CD4-positive, alpha-beta T cell treated with Interleukin-17A for 1 hour (primary cell): ENCODE data around the gene CCNQ.
A peak's percentile ranks its signal among the peaks of the same experiment; 100 is the strongest.

Experiments
- DNase-seq: peaks from one replicate; pipeline ENCODE4 v3.0.0-alpha.2; 2020

The CCNQ gene

DNA sequence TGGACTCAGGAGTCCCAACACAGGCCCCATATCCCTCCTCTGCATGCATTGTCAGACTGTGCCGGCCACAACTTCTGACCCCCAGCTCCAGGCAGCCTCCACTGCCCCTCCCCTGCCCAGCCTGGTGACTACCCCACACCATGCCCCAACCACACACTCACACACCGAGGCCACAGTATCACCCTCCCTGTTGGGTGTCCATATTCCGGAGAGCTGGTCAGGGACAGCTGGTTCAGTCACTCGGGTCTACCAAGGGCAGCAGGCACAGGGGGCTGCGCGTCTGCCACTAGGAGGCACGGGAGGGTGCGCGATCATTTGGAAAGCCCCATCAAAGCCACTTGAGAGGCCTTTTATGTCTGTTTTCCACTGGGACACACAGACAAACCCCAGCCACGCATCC is 26.3 kb downstream of the CCNQ start:
- DNase-seq: no peak

DNA sequence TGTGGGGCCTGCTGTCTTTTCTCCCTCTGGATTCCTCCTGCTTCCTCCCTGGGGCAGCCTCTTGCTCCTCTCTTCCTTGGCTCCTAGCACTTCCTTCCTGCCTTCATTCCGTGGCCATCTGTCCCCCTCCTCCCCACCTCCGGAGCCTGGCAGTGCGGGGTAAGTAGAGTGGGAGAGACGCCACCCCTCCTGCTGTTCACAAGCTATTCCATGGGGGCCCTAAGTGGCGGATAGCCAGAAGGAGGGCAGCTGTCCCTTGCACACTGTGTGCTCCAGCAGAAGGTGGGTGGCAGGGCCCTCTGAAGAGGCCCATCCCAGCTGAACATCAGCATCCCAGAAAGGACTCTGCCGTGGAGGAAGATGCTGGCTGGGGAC is 27.4 kb downstream of the CCNQ start:
- DNase-seq: no peak

DNA sequence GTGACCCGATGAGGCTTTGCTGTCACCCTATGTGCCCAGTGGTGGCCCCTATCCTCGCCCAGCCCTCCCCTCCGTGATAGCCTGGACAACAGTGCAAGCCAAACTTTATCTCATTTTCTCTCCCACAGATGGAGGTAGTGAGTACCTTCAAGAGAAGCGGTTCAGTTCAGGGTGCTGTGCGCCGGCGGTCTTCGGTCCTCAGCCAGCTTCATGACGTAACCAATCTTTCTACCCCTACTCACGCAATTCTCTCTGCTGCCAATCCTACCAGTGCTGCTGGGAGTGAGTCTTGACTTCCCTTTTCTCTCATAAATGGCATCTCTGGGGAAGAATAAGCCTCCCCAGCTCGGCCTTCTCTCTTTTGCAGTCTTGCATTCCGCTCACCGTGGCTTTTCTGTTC is 29.5 kb downstream of the CCNQ start:
- DNase-seq: no peak

DNA sequence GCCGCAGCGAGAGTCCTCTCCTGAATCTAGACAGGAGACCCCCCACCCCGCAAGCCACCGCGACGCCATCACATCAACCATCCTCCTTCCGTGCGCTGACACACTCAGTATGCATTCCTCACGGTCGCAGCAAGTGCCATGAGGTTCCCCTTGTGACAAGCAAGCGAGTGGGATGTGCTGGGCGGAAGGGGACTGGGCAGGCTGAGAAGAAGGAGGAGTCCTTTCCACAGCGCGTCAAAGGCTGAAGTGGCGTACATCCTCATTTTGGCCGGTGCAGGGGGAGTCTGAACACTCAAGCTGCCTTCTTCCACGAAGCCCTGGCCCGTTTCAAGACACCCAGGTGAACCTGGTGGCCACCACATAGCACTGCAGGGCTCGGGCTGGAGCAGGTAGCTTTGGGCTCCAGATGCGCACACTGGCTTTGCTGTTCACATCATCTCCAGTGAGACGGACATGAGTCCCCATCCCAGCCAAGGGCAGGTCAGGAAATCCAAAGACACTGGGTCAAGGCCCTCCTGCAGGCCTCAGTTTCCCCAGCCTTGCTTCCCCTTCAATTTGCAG is 30.4 kb downstream of the CCNQ start:
- no peak for DNase-seq

DNA sequence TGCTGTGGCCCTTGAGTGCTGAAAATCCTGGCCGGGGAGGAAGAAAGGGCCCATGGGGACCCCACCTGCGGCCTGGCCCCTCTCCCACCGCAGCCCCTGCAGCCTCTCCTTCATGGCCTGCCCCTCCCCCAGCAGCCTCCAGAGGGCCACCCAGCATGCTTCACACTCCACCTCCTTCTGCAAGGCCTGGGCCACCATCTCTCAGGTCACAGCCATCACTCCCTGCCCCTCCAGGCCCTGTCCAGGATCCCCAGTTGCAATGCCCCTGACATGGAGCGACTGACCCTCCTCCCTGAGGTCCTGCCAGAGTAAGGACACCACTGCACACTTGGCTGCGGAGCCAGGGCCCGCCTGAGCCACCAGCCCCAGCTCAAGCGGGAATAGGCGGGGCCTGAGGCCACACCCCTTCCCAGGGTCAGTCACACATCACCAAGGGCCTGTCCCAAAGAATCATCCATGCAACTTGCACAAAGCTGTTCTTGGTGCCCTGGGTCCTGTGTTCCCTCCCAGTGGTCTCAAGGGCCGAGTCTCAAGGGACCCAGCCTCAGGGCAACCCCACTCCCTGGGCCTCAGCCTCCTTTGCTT is 32.9 kb downstream of the CCNQ start:
- DNase-seq: no peak

DNA sequence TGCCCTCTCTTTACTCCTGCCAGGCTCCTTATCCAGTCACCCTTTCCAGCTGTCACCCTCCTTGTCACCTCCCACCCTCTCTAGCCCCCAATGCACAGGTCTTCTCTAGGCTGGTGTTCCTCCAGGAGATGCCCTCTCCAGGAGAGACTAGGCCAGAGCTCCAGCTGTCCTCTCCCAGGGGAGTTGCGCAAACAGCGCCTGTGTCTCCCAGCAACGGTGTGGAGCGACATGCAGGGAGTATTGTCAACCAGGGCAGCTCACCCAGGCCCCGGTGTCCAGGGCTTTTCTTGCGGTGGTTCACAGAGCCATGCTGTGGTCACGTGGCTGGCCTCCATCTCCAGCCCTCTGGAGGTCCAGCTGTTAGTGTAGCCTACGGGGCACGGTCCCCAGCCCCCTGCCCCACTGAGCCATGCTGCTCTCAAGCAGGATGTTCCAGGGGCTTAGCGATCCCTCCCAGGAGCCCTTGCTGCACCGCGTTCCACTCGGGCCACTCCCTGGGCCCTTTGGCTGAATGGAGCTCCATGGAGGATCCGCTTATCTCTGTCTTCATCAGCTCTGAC is 34.8 kb downstream of the CCNQ start:
- no peak for DNase-seq

DNA sequence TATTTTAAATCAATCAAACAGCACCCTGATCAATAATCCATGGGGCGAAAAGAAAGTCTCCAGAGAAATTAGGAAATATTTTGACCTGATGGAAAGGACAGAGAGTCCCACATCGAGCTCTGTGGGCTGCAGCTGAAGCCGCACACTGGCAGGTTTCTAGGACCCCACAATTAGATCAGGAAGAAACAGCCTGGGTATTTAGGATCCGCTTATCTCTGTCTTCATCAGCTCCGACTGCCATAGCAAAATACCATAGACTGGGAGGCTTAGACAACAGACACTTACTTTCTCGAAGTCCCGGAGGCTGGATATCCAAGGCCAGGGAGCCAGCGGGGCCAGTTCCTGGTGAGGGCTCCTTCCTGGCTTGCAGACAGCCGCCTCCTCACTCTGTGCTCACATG is 36.4 kb downstream of the CCNQ start:
- DNase-seq: no peak

DNA sequence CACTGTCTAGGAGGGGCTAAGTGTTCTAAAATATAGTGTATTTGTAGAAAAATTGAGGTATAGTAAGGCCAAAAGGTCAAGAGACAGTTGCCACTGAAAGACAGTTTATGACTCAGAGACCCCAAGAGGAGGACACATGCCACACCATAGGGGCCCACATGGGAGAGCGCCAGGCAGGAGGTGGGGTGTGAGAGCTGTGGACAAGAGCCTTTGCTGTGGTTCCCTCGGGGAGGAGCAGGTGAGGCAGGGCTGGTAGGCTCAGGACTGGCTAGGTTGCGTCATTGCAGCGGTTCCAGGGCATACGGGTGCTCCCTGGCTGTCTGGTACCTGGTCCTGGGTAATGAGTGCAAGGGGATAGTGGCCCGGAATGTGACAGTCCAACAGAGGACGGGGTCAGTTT is 37.6 kb downstream of the CCNQ start:
- DNase-seq: no peak

DNA sequence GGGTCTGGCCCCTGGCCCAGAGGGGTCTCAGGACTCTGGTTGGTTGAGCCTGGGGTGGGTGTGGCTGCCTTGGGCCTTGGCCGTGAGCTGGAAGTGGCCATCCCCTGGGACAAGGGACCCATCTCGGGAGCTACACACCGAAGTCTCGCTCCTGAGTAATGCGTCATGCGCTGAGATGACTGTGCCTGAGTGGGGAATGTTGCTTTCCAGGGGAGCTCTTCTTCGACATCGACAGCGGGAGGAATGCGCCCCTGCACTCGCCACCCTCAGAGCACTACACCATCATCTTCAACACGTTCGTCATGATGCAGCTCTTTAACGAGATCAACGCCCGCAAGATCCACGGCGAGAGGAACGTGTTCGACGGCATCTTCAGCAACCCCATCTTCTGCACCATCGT is 38.5 kb downstream of the CCNQ start:
- DNase-seq: no peak

DNA sequence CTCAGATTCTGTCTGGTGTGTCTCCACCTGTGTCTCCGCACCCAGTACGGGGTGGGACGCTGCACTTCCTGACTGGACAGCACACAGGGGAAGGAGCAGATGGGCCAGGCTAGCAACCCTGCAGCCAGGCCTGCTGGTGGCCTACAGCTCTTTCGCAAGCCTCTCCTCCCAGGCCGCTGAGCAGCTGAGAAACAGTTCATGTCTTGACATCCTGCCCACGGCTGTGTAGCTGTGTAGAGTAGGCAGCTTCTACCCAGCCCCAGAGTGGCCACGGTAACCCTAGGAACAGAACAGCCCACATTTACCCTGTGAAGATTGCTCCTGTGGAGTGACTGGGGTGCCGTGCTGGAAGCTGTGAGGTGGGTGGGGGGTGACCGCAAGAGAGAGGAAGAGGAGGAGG is 38.9 kb downstream of the CCNQ start:
- no peak for DNase-seq

DNA sequence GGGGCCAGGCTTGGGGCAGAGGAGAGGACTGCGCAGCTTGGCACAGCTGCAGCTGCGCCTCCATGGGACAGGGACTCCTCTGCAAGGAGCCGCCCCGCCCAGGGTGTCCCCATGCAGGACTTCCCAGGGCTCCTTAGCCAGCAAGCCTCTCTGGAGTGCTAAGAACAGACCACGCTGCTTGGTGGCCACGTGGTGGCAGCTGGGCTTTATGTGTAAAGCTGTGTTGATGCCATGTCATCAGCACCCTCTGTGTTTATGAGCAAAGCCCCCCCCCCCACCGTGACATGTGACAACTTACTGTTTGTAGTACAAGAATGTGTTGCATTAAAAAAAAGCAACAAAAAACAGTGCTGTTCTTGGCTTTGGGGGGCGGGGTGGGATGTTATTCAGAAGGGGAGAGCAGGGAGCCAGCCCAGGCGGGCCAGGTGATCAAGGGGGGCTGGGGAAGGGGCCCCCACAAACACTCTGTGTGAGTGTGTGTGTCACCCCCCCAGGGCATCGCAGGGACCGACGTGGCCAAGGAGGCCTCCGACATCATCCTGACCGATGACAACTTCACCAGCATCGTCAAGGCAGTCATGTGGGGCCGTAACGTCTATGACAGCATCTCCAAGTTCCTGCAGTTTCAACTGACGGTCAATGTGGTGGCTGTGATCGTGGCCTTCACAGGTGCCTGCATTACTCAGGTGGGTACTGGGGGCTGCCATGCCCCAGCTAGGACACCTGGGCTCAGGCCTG is 41.2 kb downstream of the CCNQ start:
- no peak for DNase-seq

DNA sequence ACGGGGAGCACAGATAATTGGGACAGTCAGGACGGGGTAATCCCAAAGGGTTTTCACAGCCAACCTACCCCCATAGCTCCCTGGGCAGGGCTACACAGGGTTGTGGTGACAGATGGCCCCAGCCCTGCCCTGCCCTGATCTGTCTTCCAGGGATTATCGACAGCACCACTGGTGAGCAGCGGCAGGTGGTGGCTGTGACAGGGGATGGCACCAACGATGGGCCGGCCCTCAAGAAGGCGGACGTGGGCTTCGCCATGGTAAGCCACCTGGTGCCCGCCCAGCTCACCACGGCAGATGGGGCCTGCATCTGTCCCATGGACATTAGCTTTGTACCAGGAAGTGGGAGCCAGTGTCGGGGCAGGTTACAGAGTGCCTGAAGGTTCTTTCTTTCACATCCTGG is 42.2 kb downstream of the CCNQ start:
- no peak for DNase-seq

DNA sequence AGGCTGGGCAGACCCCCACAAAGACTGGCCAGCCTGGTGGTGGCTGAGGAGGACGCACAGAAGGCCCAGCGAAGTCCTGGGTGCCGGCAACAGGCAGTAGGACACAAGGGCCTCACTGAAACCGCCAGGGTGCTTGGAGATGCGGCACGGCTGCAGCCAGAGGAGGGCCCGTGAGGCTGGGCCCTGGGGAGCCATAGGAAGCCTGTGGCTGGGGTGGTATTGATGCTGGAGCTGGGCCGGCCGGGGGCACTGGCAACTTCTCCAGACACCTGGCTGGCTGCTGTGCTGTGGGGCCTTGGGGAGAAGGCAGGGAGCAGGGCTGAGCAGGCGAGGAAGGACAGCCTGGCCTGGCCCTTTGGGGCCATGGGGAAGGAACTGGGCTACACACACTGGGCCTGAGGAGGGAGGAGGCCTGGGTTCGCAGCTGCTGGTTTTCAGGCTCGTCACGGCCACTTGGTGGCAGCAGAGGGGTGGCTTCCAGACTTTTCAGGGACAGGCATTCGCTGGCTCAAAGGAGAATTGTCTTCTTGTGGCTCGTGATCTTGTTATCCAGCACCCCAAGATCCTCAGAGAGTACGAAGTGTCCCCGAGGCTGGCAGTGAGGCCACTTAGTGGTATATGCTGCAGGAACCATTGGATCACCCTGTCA is 44.3 kb downstream of the CCNQ start:
- peak; percentile 63 for DNase-seq

DNA sequence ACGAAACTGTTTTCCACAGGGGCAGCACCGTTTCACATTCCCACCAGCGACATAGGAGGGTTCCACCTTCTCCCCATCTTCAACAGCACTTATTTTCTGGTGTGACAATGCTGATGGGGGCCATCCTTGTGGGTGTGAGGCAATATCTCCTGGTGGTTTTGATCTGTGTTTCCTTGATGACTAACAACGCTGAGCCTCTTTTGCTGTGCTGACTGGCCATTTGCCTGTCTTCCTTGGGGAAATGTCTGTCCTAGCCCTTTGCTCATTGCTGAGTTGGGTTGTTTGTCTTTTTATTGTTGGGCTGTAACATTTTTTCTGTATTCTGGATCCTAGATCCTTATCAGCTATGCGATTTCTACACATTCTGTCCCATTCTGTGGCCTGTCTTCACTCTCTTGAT is 47.8 kb downstream of the CCNQ start:
- no peak for DNase-seq

DNA sequence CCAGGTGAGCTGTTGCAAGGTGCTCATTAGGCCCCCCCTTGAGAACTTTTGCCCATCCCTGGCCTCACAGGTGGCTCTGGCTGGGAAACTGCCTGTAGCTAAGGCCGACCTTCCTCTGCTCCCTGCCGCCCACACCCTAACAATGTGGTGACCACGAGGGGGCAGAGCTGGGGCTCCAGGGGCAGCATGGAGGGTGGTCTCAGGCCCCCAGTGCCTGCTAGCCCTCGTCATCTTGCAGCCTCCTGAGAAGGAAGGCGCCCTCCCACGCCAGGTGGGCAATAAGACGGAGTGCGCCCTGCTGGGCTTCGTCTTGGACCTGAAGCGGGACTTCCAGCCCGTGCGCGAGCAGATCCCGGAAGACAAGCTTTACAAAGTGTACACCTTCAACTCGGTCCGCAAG is 49.1 kb downstream of the CCNQ start:
- DNase-seq: no peak

DNA sequence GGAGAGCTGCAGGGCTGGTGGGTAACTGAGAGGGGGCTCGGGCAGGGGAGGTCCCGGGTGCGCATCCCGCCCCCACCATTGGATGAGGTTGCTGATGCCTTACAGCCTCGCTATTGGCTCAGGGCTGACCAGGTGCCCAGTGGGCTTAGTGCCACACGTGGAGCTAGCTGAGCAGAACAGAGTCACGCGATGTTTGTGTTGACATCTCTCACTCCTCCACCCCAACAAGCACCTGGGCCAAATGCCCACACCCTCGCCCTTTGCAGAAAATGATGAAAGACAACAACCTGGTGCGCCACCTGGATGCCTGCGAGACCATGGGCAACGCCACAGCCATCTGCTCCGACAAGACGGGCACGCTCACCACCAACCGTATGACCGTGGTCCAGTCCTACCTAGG is 49.7 kb downstream of the CCNQ start:
- no peak for DNase-seq

DNA sequence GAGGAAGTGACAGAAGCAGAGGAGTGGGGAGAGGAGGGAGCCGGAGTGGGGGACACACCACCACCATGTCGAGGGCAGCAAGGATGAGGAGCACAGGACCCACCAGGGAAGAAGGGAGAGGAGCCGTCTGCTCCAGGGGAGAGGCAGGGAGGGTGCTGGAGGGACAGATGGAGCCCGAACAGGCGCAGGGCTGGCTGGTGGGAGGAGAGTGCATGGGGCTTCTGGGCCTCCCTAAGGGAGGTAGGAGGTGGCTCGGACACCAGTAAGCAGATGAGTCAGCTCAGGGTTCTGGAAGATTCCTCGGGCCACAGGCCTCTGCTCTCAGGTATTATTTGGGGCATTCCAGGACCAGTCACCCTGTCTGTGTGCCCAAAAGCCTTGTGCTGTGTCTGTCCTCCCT is 51.7 kb downstream of the CCNQ start:
- DNase-seq: no peak

DNA sequence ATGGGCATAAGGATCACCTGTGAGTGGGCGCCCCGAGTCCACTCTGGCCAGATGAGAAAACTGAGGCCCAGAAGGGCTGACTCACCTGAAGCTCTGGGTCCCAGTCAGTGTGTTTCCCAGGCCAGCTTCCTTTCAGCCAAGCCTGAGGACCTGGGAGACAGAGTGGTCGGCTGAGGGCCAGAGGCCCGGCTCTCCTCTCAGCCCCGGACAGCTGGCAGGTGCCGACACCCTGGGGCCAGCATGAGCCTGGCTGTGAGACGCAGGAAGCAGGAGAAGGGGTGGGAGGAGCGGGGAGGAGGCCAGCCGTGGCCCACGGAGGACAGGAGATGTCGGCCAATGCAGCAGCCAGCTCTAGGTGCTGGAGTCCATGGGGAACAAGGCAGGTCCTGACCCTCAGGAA is 52.6 kb downstream of the CCNQ start:
- DNase-seq: no peak

DNA sequence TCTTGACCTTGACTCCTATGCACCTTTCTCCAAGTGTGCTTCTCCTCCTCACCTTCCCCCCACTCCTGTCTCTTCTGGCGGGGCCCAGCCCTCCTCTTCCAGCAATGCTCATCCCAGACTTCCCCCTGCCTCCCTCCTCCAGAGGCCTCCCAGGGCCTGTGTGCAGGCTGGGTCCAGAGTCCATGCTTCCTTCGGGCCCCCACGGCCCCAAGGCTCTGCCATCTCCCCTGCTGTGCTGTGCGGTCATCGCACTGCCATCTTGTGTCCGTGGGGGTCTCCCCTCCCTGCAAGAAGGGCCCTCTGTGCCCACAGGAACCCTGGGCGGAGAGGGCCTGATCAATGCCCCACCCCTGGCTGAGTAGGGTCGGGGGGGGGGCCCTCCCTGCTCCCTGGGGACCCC is 54.2 kb downstream of the CCNQ start:
- DNase-seq: no peak

DNA sequence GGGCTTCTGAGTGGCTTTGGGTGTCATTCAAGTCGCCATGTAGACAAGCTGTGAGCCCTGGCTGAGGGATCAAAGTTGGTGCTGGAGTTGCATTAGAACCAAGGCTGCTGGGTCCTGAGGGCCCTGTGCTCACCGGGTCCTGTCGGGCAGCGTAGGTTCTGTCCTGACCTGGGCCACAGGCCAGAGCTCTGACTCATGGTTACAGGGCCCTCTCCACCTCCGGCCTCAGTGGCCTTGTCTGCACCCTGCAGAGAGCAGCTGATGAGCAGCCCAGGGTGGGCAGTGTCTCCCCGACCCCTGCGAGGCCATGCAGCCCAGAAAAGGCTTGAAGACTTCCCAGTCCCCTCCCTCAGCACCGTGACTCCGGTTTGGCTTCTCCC is 59.0 kb downstream of the CCNQ start:
- DNase-seq: no peak

DNA sequence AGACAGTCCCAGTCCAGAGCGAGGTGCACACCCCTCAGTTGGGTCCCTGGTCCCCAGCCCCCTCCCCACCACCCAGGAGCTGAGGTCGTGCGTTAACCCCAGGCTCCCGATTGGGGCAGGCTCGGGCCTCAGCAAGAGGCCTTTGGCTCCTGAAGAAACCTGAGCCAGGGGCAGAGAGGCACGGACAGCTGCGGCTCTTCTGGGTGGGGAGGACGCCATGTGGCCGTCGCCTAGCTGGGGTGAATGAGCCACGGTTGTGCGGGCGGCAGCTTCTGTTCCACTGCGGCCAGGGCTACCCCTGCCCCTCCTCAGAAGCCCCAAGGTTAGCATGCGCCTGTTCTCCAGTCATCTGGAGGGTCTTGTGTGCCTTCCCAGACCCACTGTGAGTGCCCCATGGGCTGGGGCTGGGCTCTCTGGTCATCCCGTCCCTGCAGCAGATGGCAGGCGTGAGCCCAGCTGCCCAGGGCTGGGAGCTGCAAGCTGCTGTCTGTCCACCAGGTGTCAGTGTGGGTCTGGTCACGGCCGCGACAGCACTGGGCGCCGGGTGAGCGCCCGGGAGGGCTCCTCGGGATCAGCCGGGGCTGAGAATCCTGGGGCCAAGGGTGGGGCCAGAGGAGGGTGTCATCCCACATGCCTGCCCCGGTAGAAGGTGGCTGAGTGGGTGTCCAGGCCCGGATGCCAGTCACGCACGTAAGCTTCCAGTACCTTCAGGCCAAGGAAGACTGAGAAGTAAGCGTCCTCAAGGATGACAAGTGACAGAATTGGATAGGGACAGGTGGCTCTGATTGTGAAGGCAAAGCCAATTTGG is 59.6 kb downstream of the CCNQ start:
- DNase-seq: peak; percentile 54

DNA sequence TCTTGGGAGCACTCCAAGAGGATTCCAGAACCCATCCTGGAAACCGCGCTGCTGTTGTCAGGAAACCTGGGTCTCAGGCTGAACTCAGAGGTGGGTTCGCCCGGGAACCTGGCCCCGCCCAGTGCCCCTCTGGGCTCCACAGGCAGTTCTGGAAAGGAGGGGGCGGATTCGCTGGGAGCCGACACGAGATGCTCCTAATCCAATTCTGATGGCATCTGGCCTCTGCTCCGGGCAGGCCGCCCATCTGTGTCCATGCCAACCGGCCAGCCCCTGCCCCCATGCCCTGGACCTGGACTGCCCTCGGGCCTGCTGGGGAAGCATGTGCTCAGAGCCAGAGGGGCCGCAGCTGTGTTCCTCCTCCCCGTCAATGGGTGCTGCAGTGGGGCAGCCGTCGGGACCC is 60.5 kb downstream of the CCNQ start:
- DNase-seq: no peak
